CD14-positive monocyte (primary cell): Measurements from ENCODE around the gene RRM1. TPM values are rescaled to one million over a fixed set of nuclear protein-coding genes. Genes with fewer than 3 reads are reported as not detected.
A peak's percentile ranks its signal among the peaks of the same experiment; 100 is the strongest.

Experiments used
- DNase-seq, 3 donors: peaks; one replicate each; pipeline ENCODE4 v3.0.0-alpha.2; 2011 to 2022
- H2AFZ ChIP-seq: 2 replicates; pipeline ENCODE4 v1.6.0; 2012; ENCODE audit warnings: mild to moderate bottlenecking, low read depth, low read length, inconsistent platforms; ENCODE audit not compliant: insufficient read depth, poor library complexity, severe bottlenecking
- H3K27ac ChIP-seq, 2 donors: 1 replicate in 1 of 2; 2 replicates in 1 of 2; pipeline ENCODE4 v1.5.1; 2012 to 2013; ENCODE audit warnings: low read length in 2 of 2, control low read depth in 1 of 2, inconsistent platforms in 1 of 2, low read depth in 1 of 2, mild to moderate bottlenecking in 1 of 2
- H3K27me3 ChIP-seq, 2 donors: one replicate each; pipeline versions ENCODE4 v1.6.0 to v1.6.1; 2011 to 2013; ENCODE audit warnings: low read length in 2 of 2; ENCODE audit not compliant: control insufficient read depth in 2 of 2, insufficient read depth in 2 of 2
- H3K36me3 ChIP-seq, 2 donors: replicated peaks in 1 of 2; 1 replicate in 1 of 2; 2 replicates in 1 of 2; pipeline versions ENCODE4 v1.5.1 to v1.6.1; 2012 to 2013; ENCODE audit warnings: low read length in 2 of 2, control low read depth in 1 of 2, inconsistent platforms in 1 of 2, mild to moderate bottlenecking in 1 of 2; ENCODE audit not compliant: insufficient read depth in 2 of 2, control insufficient read depth in 1 of 2
- H3K4me1 ChIP-seq, 2 donors: 1 replicate in 1 of 2; 2 replicates in 1 of 2; pipeline versions ENCODE4 v1.5.1 to v1.6.1; 2012 to 2013; ENCODE audit warnings: low read length in 2 of 2, control low read depth in 1 of 2, inconsistent platforms in 1 of 2, mild to moderate bottlenecking in 1 of 2, moderate library complexity in 1 of 2; ENCODE audit not compliant: insufficient read depth in 2 of 2, control insufficient read depth in 1 of 2
- H3K4me2 ChIP-seq: replicated peaks from 2 replicates; pipeline ENCODE3; 2012; ENCODE audit warnings: low read length, moderate library complexity, mild to moderate bottlenecking; ENCODE audit not compliant: poor library complexity, severe bottlenecking; ENCODE audit errors: extremely low read depth
- H3K4me3 ChIP-seq, 3 experiments: fragments of 200-600 bp in 1 of 3; sonication (generic) in 1 of 3; replicated peaks in 1 of 3; 1 replicate in 2 of 3; 2 replicates in 1 of 3; pipeline ENCODE4 v1.5.1; 2011 to 2013; ENCODE audit warnings: low read length in 3 of 3, mild to moderate bottlenecking in 3 of 3, control low read depth in 2 of 3, low read depth in 2 of 3, inconsistent platforms in 1 of 3, moderate library complexity in 1 of 3
- H3K79me2 ChIP-seq: 2 replicates; pipeline ENCODE4 v1.6.0; 2012; ENCODE audit warnings: mild to moderate bottlenecking, control low read depth, inconsistent platforms, low read length, moderate library complexity; ENCODE audit not compliant: insufficient read depth
- H3K9ac ChIP-seq: 2 replicates; pipeline ENCODE4 v1.6.0; 2017; ENCODE audit warnings: low read length, mild to moderate bottlenecking; ENCODE audit not compliant: insufficient read depth, poor library complexity, severe bottlenecking
- H3K9me3 ChIP-seq, 2 donors: replicated peaks in 1 of 2; 1 replicate in 1 of 2; 2 replicates in 1 of 2; pipeline versions ENCODE4 v1.5.1 to v1.6.1; 2012 to 2013; ENCODE audit warnings: low read length in 2 of 2, control low read depth in 1 of 2; ENCODE audit not compliant: control insufficient read depth in 1 of 2, insufficient read depth in 1 of 2
- H4K20me1 ChIP-seq: 2 replicates; pipeline ENCODE4 v1.6.0; 2012; ENCODE audit warnings: mild to moderate bottlenecking, low read length, control low read depth, moderate library complexity; ENCODE audit not compliant: insufficient read depth
- H3K27ac Mint-ChIP-seq, 7 donors: one replicate each; pipeline ENCODE4 v1.8.0; 2020; ENCODE audit warnings: mild to moderate bottlenecking in 7 of 7, mixed read lengths in 7 of 7, moderate library complexity in 6 of 7, inconsistent platforms in 2 of 7
- H3K27me3 Mint-ChIP-seq, 3 donors: one replicate each; pipeline ENCODE4 v1.8.0; 2021 to 2022; ENCODE audit warnings: low read depth in 3 of 3, mild to moderate bottlenecking in 3 of 3, mixed read lengths in 3 of 3, moderate library complexity in 3 of 3, inconsistent platforms in 1 of 3
- H3K36me3 Mint-ChIP-seq, 2 donors: one replicate each; pipeline ENCODE4 v1.8.0; 2020; ENCODE audit warnings: mixed read lengths in 2 of 2, inconsistent platforms in 1 of 2, mild to moderate bottlenecking in 1 of 2
- H3K4me1 Mint-ChIP-seq: one replicate; pipeline ENCODE4 v1.8.0; 2020; ENCODE audit warnings: mild to moderate bottlenecking, mixed read lengths
- H3K4me3 Mint-ChIP-seq, 2 donors: one replicate each; pipeline ENCODE4 v1.8.0; 2020; ENCODE audit warnings: mild to moderate bottlenecking in 2 of 2, mixed read lengths in 2 of 2, moderate library complexity in 1 of 2
- H3K9me3 Mint-ChIP-seq, 7 donors: one replicate each; pipeline ENCODE4 v1.8.0; 2020 to 2022; ENCODE audit warnings: mixed read lengths in 7 of 7, mild to moderate bottlenecking in 6 of 7, moderate library complexity in 6 of 7, inconsistent platforms in 2 of 7
- WGBS: methylation state at CpG from one replicate; pipeline ENCODE4 v1.1.5; 2013; ENCODE audit warnings: missing lambda C conversion rate; ENCODE audit not compliant: insufficient coverage; 5-methylcytosine and 5-hydroxymethylcytosine counted together
- intact Hi-C, 2 donors: fragments of 100-400 bp; cut with micrococcal nuclease; formaldehyde crosslinking; loops; one replicate each; pipeline versions ENCODE4 v1.15.0 to v1.15.1; 2023
- polyA plus RNA-seq, 3 donors: library from polyadenylated mRNA; depleted of rRNA in 1 of 3; unstranded in 2 of 3; stranded (reverse) in 1 of 3; fragments of 300-500 nt in 2 of 3; fragments of >200 nt in 1 of 3; fragmentation: Illumina TruSeq in 2 of 3; gene quantifications; 1 replicate in 2 of 3; 2 replicates in 1 of 3; pipeline ENCODE4 v1.2.3, GENCODE V29; 2012 to 2021
- TF ChIP-seq, protein P1 (sequence below): fragments of 200-600 bp; IDR thresholded peaks from one replicate; pipeline ENCODE4 v1.8.0; 2022; ENCODE audit warnings: antibody characterized with exemption, mild to moderate bottlenecking

Gene RRM1
- polyA plus RNA-seq, 3 donors, result 5.4 to 16.1 (median 11.5) TPM

DNA sequence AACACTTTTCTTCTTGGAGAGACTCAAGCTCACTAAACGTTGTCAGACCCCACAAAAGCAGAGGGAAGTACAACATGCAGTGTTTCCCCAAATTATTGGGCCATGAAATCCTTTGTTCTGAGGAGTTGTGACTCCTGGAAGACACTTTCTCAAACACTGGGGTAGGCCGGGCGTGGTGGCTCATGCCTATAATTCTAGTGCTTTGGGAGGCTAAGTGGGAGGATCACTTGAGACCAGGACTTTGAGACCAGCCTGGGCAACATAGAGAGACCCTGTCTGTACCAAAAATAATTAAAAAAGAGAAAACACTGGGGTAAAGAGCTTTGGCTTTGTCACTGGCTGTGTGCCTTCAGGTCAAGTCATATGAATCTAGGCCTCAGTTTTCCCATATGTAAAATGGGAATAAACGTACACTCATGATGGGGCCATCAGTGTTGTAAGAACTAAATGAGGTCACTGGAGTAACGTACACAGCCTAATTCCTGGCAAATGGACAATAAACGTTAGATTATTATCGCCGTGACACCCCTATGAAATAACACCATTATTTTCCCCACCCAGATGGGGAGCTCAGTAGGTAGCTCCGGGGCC is 92.0 kb downstream of the RRM1 start:
- intact Hi-C loops, result loop anchor here (1.0 to 10.0 kb wide), 4 partner anchors 306 to 821 kb away; partner anchors contain the start of gene OR51D1 (in 1 of the 2)
- no CpG with 5 or more reads among the region's 9 CpGs for WGBS
- Mint-ChIP-seq H3K4me1 (peaks cover 4% of the 10 kb centered on the region), H3K27ac (no peak overlapping the region), H3K27me3 (peaks cover 4 to 11% (median 8%) of the 10 kb centered on the region in 3 donors), H3K4me3 (peak overlapping the region; percentile 80 to 88), H3K36me3 (no peaks in the 10 kb centered on the region), H3K9me3 (peaks cover 0 to 4% (median 0%) of the 10 kb centered on the region in 7 donors)
- TF ChIP-seq, protein P1, sequence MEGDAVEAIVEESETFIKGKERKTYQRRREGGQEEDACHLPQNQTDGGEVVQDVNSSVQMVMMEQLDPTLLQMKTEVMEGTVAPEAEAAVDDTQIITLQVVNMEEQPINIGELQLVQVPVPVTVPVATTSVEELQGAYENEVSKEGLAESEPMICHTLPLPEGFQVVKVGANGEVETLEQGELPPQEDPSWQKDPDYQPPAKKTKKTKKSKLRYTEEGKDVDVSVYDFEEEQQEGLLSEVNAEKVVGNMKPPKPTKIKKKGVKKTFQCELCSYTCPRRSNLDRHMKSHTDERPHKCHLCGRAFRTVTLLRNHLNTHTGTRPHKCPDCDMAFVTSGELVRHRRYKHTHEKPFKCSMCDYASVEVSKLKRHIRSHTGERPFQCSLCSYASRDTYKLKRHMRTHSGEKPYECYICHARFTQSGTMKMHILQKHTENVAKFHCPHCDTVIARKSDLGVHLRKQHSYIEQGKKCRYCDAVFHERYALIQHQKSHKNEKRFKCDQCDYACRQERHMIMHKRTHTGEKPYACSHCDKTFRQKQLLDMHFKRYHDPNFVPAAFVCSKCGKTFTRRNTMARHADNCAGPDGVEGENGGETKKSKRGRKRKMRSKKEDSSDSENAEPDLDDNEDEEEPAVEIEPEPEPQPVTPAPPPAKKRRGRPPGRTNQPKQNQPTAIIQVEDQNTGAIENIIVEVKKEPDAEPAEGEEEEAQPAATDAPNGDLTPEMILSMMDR, result no peak
- peak overlapping the region; percentile 99 for H2AFZ ChIP-seq
- DNase-seq, result no peak
- H3K4me2 ChIP-seq, result peak overlapping the region; percentile 95
- no peak overlapping the region for H3K27ac ChIP-seq
- no peaks in the 10 kb centered on the region for H4K20me1 ChIP-seq
- H3K9me3 ChIP-seq, result no peaks in the 10 kb centered on the region
- H3K9ac ChIP-seq, result no peak overlapping the region
- peaks cover 6 to 10% of the 10 kb centered on the region in 2 donors for H3K4me1 ChIP-seq
- H3K79me2 ChIP-seq, result no peaks in the 10 kb centered on the region
- H3K36me3 ChIP-seq, result no peaks in the 10 kb centered on the region
- peak overlapping the region; percentile 43 to 79 (median 62) for H3K4me3 ChIP-seq
- H3K27me3 ChIP-seq, result no peaks in the 10 kb centered on the region

DNA sequence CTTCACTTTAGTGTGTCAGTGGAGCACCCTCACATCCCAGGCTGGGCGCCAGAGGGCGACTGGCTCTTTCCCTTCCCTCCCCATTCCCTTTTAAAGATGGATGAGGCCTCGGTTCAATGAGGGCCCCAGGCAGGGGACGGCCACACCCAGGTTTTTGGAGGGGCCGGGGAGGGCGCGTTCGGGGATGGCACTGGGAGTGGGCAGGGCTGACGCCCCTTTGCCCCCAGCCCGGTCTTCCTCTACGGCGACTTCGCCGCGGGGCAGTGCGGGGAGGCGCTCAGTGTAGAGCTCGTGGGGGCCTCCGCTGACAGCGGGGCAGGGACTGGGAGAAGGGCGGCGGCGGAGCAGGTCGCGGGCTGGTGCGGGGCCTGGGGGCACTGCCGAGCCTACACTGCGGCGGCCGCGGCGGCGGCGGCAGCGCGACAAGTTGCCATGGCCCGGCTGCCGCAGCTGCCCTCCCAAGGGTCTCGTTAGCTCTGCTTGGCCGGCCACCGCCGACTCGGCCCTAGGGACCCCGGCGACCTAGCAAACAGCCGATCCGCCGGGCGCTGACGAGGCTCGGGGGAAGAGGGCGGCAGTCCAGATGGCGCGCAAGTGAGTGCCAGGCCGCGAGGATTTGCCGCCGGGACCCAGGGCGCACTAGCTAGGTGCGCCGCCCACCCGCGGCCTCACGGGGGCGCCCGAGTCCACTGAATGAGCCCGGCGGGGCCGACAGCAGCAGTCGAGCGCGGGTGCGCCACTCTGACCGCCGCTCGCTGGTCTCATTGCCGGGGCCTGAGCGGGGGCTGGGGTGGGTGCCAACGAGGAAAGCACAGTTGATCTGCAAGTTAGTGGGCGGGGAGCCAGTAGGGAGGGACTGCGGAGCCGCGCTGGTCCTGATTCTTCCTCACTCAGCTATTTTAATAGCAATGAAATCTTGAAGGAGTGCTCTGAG is 92.7 kb downstream of the RRM1 start:
- no peaks in the 10 kb centered on the region for H3K36me3 ChIP-seq
- Mint-ChIP-seq H3K4me3 (peak overlapping the region; percentile 80 to 88), H3K9me3 (peaks cover 0 to 4% (median 0%) of the 10 kb centered on the region in 7 donors), H3K4me1 (peaks cover 4% of the 10 kb centered on the region), H3K27me3 (peaks cover 4 to 11% (median 6%) of the 10 kb centered on the region in 3 donors), H3K36me3 (no peaks in the 10 kb centered on the region), H3K27ac (peak overlapping the region in 1 of 7 donors; percentile 32)
- H2AFZ ChIP-seq, result peak overlapping the region; percentile 99
- intact Hi-C loops, result loop anchor here (1.0 to 10.0 kb wide), 4 partner anchors 305 to 820 kb away; partner anchors contain the start of gene OR51D1 (in 1 of the 2)
- H3K4me1 ChIP-seq, result peaks cover 6 to 10% of the 10 kb centered on the region in 2 donors
- no peak overlapping the region for H3K27ac ChIP-seq
- H3K4me2 ChIP-seq, result peak overlapping the region; percentile 95
- H3K9ac ChIP-seq, result peak overlapping the region; percentile 64
- DNase-seq, result peak; percentile 65 to 70 (median 69)
- H3K79me2 ChIP-seq, result no peaks in the 10 kb centered on the region
- no peaks in the 10 kb centered on the region for H4K20me1 ChIP-seq
- under 1% methylated on average over 67 of the region's 83 CpGs for WGBS
- H3K4me3 ChIP-seq, result peak overlapping the region; percentile 43 to 79 (median 62)
- H3K9me3 ChIP-seq, result no peaks in the 10 kb centered on the region
- TF ChIP-seq, protein P1, result peak; percentile 94
- no peaks in the 10 kb centered on the region for H3K27me3 ChIP-seq
